ENCODE data around the gene CCDC159. TPM values are rescaled to one million over a fixed set of nuclear protein-coding genes. Genes with fewer than 3 reads are reported as not detected.

CCDC159 gene
- polyA plus RNA-seq, 1 experiment, result 21.4 TPM

- Histone ChIP-seq H3K4me3 (ENCODE audit: low read depth, low read length) (no peak overlapping the region), H3K36me3 (ENCODE audit: control insufficient read depth, insufficient read depth, low read length) (no peaks in the 10 kb centered on the region), H3K27me3 (ENCODE audit: control insufficient read depth, insufficient read depth, low read length) (no peaks in the 10 kb centered on the region)
- no peak for TF ChIP-seq CTCF (IDR thresholded peaks at IDR 0.05; ENCODE audit: insufficient read depth, low read depth, low read length)
- CTCF ChIA-PET, result interaction anchor here (0.9 to 1.2 kb wide), 3 partner anchors 50 to 98 kb away, joined by 3 to 6 read pairs (median 3); partner anchors contain the start of genes ODAD3 and PRKCSH
- DNase-seq (ENCODE audit: low read depth), result no peak
- POLR2A ChIA-PET, result no interaction called here
Observed at GRCh38 chr19:11384778-11385129, 38.4 kb downstream of the CCDC159 start.

- POLR2A ChIA-PET, result no interaction called here
Observed at GRCh38 chr19:11387162-11388034, 41.1 kb downstream of the CCDC159 start.

GRCh38 chr19:11390359-11390758 is 44.0 kb downstream of the CCDC159 start:
- TF ChIP-seq CTCF (IDR thresholded peaks at IDR 0.05; ENCODE audit: insufficient read depth, low read depth, low read length), result no peak
- no peak overlapping the region for H3K4me3 ChIP-seq (ENCODE audit: low read depth, low read length)
- no peak for DNase-seq (ENCODE audit: low read depth)
- POLR2A ChIA-PET, result no interaction called here
- CTCF ChIA-PET, result interaction anchor here (1.2 to 3.0 kb wide), 5 partner anchors 9 to 45 kb away, joined by 3 to 20 read pairs (median 4); partner anchors contain the start of genes CCDC159, ODAD3, PRKCSH and TMEM205
- no peaks in the 10 kb centered on the region for H3K27me3 ChIP-seq (ENCODE audit: control insufficient read depth, insufficient read depth, low read length)
- no peaks in the 10 kb centered on the region for H3K36me3 ChIP-seq (ENCODE audit: control insufficient read depth, insufficient read depth, low read length)

More at GRCh38 chr19:11387162-11388034, 41.1 kb downstream of the CCDC159 start:
- H3K27me3 ChIP-seq (ENCODE audit: control insufficient read depth, insufficient read depth, low read length), result no peaks in the 10 kb centered on the region
- no peaks in the 10 kb centered on the region for H3K36me3 ChIP-seq (ENCODE audit: control insufficient read depth, insufficient read depth, low read length)
- CTCF ChIA-PET, result interaction anchor here (0.8 to 1.2 kb wide), 2 partner anchors 9 to 95 kb away, joined by 3 read pairs; no protein-coding TSS in a partner anchor
- DNase-seq (ENCODE audit: low read depth), result no peak
- TF ChIP-seq CTCF (IDR thresholded peaks at IDR 0.05; ENCODE audit: insufficient read depth, low read depth, low read length), result no peak
- H3K4me3 ChIP-seq (ENCODE audit: low read depth, low read length), result no peak overlapping the region

- POLR2A ChIA-PET, result no interaction called here
- TF ChIP-seq CTCF (IDR thresholded peaks at IDR 0.05; ENCODE audit: insufficient read depth, low read depth, low read length), result no peak
- CTCF ChIA-PET, result interaction anchor here (1.2 to 3.0 kb wide), 5 partner anchors 10 to 45 kb away, joined by 3 to 20 read pairs (median 4); partner anchors contain the start of genes CCDC159, ODAD3, PRKCSH and TMEM205
- Histone ChIP-seq H3K36me3 (ENCODE audit: control insufficient read depth, insufficient read depth, low read length) (no peaks in the 10 kb centered on the region), H3K4me3 (ENCODE audit: low read depth, low read length) (no peak overlapping the region), H3K27me3 (ENCODE audit: control insufficient read depth, insufficient read depth, low read length) (no peaks in the 10 kb centered on the region)
- no peak for DNase-seq (ENCODE audit: low read depth)
Observed at GRCh38 chr19:11390933-11391680, 44.8 kb downstream of the CCDC159 start.

GRCh38 chr19:11397089-11397610 is 50.8 kb downstream of the CCDC159 start:
- CTCF ChIA-PET, result interaction anchor here (0.5 to 0.7 kb wide), 2 partner anchors 11 to 85 kb away, joined by 3 to 4 read pairs; no protein-coding TSS in a partner anchor
- Histone ChIP-seq H3K36me3 (ENCODE audit: control insufficient read depth, insufficient read depth, low read length) (no peaks in the 10 kb centered on the region), H3K27me3 (ENCODE audit: control insufficient read depth, insufficient read depth, low read length) (no peaks in the 10 kb centered on the region), H3K4me3 (ENCODE audit: low read depth, low read length) (no peak overlapping the region)
- no peak for TF ChIP-seq CTCF (IDR thresholded peaks at IDR 0.05; ENCODE audit: insufficient read depth, low read depth, low read length)
- no peak for DNase-seq (ENCODE audit: low read depth)
- POLR2A ChIA-PET, result no interaction called here
